Tibial nerve (tissue), 4 donors: ENCODE measurements around the gene CDKN1C. TPM values are rescaled to one million over a fixed set of nuclear protein-coding genes. Genes with fewer than 3 reads are reported as not detected.

Experiments used
- DNase-seq, 2 donors: peaks; one replicate each; pipeline ENCODE4 v3.0.0-alpha.2; 2019; ENCODE audit warnings: low spot score in 2 of 2
- H3K27ac ChIP-seq, 4 donors: fragments of 200-600 bp; sonication (generic) in 3 of 4; one replicate each; pipeline ENCODE4 v1.5.1; 2017 to 2019; ENCODE audit warnings: mild to moderate bottlenecking in 1 of 4
- H3K27me3 ChIP-seq, 2 donors: fragments of 200-600 bp; sonication (generic) in 1 of 2; one replicate each; pipeline versions ENCODE4 v1.5.1 to v1.6.0; 2017 to 2019
- H3K36me3 ChIP-seq, 3 donors: fragments of 200-600 bp; sonication (generic); one replicate each; pipeline ENCODE4 v1.5.1; 2018 to 2019
- H3K4me1 ChIP-seq, 4 donors: fragments of 200-600 bp; sonication (generic) in 3 of 4; one replicate each; pipeline ENCODE4 v1.5.1; 2017 to 2019
- H3K4me3 ChIP-seq, 4 donors: fragments of 200-600 bp; sonication (generic) in 3 of 4; one replicate each; pipeline ENCODE4 v1.5.1; 2017 to 2019; ENCODE audit warnings: mild to moderate bottlenecking in 1 of 4, moderate library complexity in 1 of 4
- H3K9me3 ChIP-seq, 4 donors: fragments of 200-600 bp; sonication (generic) in 3 of 4; one replicate each; pipeline ENCODE4 v1.5.1; 2017 to 2019
- EP300 ChIP-seq, 2 donors: sonication (generic); formaldehyde crosslinking; IDR thresholded peaks; one replicate each; pipeline ENCODE4 v1.6.1; 2017; ENCODE audit warnings: antibody characterized with exemption in 2 of 2, mild to moderate bottlenecking in 1 of 2
- POLR2A ChIP-seq, 2 donors: fragments of 450-650 bp; IDR thresholded peaks; one replicate each; pipeline ENCODE4 v1.6.1; 2017; ENCODE audit warnings: antibody characterized with exemption in 2 of 2, mild to moderate bottlenecking in 2 of 2, moderate library complexity in 2 of 2
- WGBS, 2 donors: methylation state at CpG; one replicate each; pipeline ENCODE4 v1.1.5; 2018; 5-methylcytosine and 5-hydroxymethylcytosine counted together
- total RNA-seq, 4 donors: library from RNA; depleted of rRNA; stranded (reverse); fragments of >200 nt; gene quantifications; one replicate each; pipeline ENCODE4 v1.1.0, GENCODE V29; 2016
- TF ChIP-seq, protein P1 (sequence below), 5 experiments: fragments of 200-600 bp in 3 of 5; fragments of 450-650 bp in 2 of 5; sonication (generic) in 3 of 5; IDR thresholded peaks; one replicate each; pipeline ENCODE4 v1.5.1; 2016 to 2019; ENCODE audit warnings: antibody characterized with exemption in 5 of 5, mild to moderate bottlenecking in 3 of 5, moderate library complexity in 2 of 5

CDKN1C gene
- total RNA-seq, 4 donors from 2014 or later = 128 to 330 (median 260) TPM

- no peak for DNase-seq
- TF ChIP-seq, protein P1, sequence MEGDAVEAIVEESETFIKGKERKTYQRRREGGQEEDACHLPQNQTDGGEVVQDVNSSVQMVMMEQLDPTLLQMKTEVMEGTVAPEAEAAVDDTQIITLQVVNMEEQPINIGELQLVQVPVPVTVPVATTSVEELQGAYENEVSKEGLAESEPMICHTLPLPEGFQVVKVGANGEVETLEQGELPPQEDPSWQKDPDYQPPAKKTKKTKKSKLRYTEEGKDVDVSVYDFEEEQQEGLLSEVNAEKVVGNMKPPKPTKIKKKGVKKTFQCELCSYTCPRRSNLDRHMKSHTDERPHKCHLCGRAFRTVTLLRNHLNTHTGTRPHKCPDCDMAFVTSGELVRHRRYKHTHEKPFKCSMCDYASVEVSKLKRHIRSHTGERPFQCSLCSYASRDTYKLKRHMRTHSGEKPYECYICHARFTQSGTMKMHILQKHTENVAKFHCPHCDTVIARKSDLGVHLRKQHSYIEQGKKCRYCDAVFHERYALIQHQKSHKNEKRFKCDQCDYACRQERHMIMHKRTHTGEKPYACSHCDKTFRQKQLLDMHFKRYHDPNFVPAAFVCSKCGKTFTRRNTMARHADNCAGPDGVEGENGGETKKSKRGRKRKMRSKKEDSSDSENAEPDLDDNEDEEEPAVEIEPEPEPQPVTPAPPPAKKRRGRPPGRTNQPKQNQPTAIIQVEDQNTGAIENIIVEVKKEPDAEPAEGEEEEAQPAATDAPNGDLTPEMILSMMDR (IDR thresholded peaks at IDR 0.05) = peak in 4 of 5 experiments; percentile 41 to 55 (median 50)
- TF ChIP-seq EP300 (IDR thresholded peaks at IDR 0.05) = no peak
- TF ChIP-seq POLR2A (IDR thresholded peaks at IDR 0.05) = no peak
- WGBS, 2 donors = 0 to 1% methylated on average over 34 to 36 of the region's 80 CpGs
- peaks cover 0 to 46% (median 5%) of the 10 kb centered on the region in 4 donors for H3K4me1 ChIP-seq
- peak overlapping the region; percentile 69 to 97 (median 92) for H3K27ac ChIP-seq
- H3K27me3 ChIP-seq = no peaks in the 10 kb centered on the region
- H3K9me3 ChIP-seq = no peaks in the 10 kb centered on the region
- peaks cover 0 to 18% (median 0%) of the 10 kb centered on the region in 3 donors for H3K36me3 ChIP-seq
- H3K4me3 ChIP-seq = peak overlapping the region; percentile 78 to 96 (median 92)
These were observed 428 bp downstream of the CDKN1C start for GRCh38 chr11:2885017-2885677.

DNA sequence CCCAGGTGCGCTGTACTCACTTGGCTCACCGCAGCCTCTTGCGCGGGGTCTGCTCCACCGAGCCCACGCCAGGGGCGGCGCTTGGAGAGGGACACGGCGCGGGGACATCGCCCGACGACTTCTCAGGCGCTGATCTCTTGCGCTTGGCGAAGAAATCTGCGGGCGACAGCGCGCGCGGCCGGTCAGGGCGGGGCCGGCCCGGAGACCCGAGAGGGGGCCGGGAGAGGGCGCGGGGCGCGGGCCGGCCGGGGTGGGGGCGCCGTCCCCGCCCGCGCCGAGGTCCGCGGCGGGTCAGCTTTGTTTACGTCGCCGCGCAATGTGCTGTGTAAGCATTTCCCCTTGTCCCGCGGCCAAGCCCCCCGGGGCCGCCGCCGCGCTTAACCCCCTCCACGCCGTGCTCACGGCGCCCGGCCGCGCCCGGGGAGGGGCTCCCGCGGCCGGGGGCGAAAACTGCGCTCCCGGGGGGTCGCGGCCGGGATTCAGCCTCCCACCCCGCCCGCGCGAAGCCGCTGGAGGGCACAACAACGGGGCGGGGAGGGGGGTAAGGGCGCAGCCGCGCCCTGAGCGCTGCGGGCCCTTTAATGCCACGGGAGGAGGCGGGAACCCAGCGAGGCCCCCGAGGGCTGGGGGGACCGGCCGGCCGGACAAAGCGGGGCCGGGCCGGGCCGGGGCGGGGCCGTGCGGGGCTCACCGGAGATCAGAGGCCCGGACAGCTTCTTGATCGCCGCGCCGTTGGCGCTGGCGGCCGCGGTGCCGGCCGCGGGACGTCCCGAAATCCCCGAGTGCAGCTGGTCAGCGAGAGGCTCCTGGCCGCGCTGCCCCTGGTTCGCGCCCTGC lies 1.4 kb downstream of the CDKN1C start:
- H3K4me1 ChIP-seq = peaks cover 0 to 45% (median 5%) of the 10 kb centered on the region in 4 donors
- H3K27ac ChIP-seq = peak overlapping the region; percentile 73 to 97 (median 90)
- H3K4me3 ChIP-seq = peak overlapping the region; percentile 74 to 93 (median 85)
- 1% methylated on average over 33 to 72 of the region's 119 CpGs for WGBS, 2 donors
- H3K9me3 ChIP-seq = peaks cover 0 to under 1% (median 0%) of the 10 kb centered on the region in 4 donors
- TF ChIP-seq EP300 (IDR thresholded peaks at IDR 0.05) (peak in 1 of 2 donors; percentile 0), POLR2A (IDR thresholded peaks at IDR 0.05) (no peak)
- H3K36me3 ChIP-seq = peaks cover 0 to 28% (median 0%) of the 10 kb centered on the region in 3 donors
- no peak for DNase-seq
- H3K27me3 ChIP-seq = no peaks in the 10 kb centered on the region

DNA sequence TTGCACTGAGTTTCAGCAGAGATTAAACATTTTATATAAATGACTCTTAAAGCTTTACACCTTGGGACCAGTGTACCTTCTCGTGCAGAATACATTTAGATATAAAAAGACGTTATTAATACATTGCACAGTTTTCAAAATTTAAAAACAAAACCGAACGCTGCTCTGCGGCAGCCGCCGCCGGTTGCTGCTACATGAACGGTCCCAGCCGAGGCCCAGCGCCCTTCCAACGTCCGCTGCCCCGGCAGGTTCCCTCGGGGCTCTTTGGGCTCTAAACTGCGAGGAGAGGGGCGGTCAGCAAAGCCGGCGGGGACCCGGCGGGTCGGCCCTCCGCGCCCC lies 2.0 kb downstream of the CDKN1C start:
- no peak for DNase-seq
- H3K9me3 ChIP-seq = peaks cover 0 to 6% (median 0%) of the 10 kb centered on the region in 4 donors
- H3K36me3 ChIP-seq = peaks cover 0 to 34% (median 0%) of the 10 kb centered on the region in 3 donors
- H3K27ac ChIP-seq = peak overlapping the region; percentile 73 to 97 (median 90)
- H3K4me1 ChIP-seq = peaks cover 0 to 45% (median 5%) of the 10 kb centered on the region in 4 donors
- peak overlapping the region; percentile 74 to 93 (median 85) for H3K4me3 ChIP-seq
- peak in 1 of 2 donors; percentile 42 for TF ChIP-seq EP300 (IDR thresholded peaks at IDR 0.05)
- TF ChIP-seq, protein P1 (IDR thresholded peaks at IDR 0.05) = no peak
- H3K27me3 ChIP-seq = no peaks in the 10 kb centered on the region
- 3 to 5% methylated on average over 24 of the region's 24 CpGs for WGBS, 2 donors

GRCh38 chr11:2882396-2883110 lies 3.0 kb downstream of the CDKN1C start:
- Histone ChIP-seq H3K4me3 (peak overlapping the region in 1 of 4 donors; percentile 93), H3K4me1 (peaks cover 0 to 34% (median 5%) of the 10 kb centered on the region in 4 donors), H3K36me3 (peaks cover 0 to 38% (median 0%) of the 10 kb centered on the region in 3 donors), H3K27me3 (no peaks in the 10 kb centered on the region), H3K9me3 (peaks cover 0 to 7% (median 0%) of the 10 kb centered on the region in 4 donors), H3K27ac (peak overlapping the region in 3 of 4 donors; percentile 41 to 97 (median 89))
- WGBS, 2 donors = 69 to 76% methylated on average over 11 of the region's 11 CpGs
- no peak for DNase-seq
- TF ChIP-seq POLR2A (IDR thresholded peaks at IDR 0.05) (no peak), EP300 (IDR thresholded peaks at IDR 0.05) (no peak)
- TF ChIP-seq, protein P1 (IDR thresholded peaks at IDR 0.05) = no peak

- Histone ChIP-seq H3K9me3 (peaks cover 0 to 13% (median 0%) of the 10 kb centered on the region in 4 donors), H3K4me3 (no peak overlapping the region), H3K36me3 (peaks cover 0 to 44% (median 0%) of the 10 kb centered on the region in 3 donors), H3K27ac (peak overlapping the region in 2 of 4 donors; percentile 39 to 97), H3K27me3 (no peaks in the 10 kb centered on the region), H3K4me1 (peaks cover 0 to 30% (median 5%) of the 10 kb centered on the region in 4 donors)
- WGBS, 2 donors = 62 to 71% methylated on average over 12 of the region's 12 CpGs
- DNase-seq = no peak
- TF ChIP-seq, protein P1 (IDR thresholded peaks at IDR 0.05) = no peak
- TF ChIP-seq EP300 (IDR thresholded peaks at IDR 0.05) = no peak
- no peak for TF ChIP-seq POLR2A (IDR thresholded peaks at IDR 0.05)
These were observed 3.6 kb downstream of the CDKN1C start for GRCh38 chr11:2881981-2882375.
